H1 (cell line): ENCODE results near the gene CYTH1. TPM values are rescaled to one million over a fixed set of nuclear protein-coding genes. Genes with fewer than 3 reads are reported as not detected.

Experiments
- CTCF ChIA-PET: fragments of 300-600 bp; sonication (Branson Sonifier 250); formaldehyde crosslinking; loops from one replicate; lab custom pipeline; 2021; ENCODE audit not compliant: partially characterized antibody; lab: Charles Lee
- POLR2A ChIA-PET: fragments of 300-600 bp; sonication (Branson Sonifier 250); formaldehyde crosslinking; loops from one replicate; lab custom pipeline; 2021; ENCODE audit warnings: inconsistent platforms; ENCODE audit not compliant: partially characterized antibody; lab: Charles Lee
- DNase-seq, 2 experiments: peaks; one replicate each; pipeline versions ENCODE4 v3.0.0 to v3.0.0-alpha.2; 2010 to 2022; ENCODE audit warnings: low spot score in 2 of 2, low read depth in 1 of 2, mixed read lengths in 1 of 2
- FAIRE-seq: peaks from 2 replicates; lab custom pipeline; 2011; peaks lifted over from hg19 to GRCh38; lab: Jason Lieb, UNC
- H2AFZ ChIP-seq: 2 replicates; pipeline ENCODE4 v1.8.1; 2012; ENCODE audit warnings: low read length, inconsistent platforms
- H2AK5ac ChIP-seq: 2 replicates; pipeline ENCODE4 v1.6.1; 2013; ENCODE audit warnings: low read depth, low read length
- H2BK120ac ChIP-seq: replicated peaks from 2 replicates; pipeline ENCODE3; 2013; ENCODE audit warnings: low read depth, low read length, inconsistent platforms
- H2BK12ac ChIP-seq: 2 replicates; pipeline ENCODE4 v1.6.1; 2013; ENCODE audit warnings: low read depth, low read length
- H2BK15ac ChIP-seq: 2 replicates; pipeline ENCODE4 v1.6.1; 2013; ENCODE audit warnings: low read length
- H2BK20ac ChIP-seq: 2 replicates; pipeline ENCODE4 v1.6.1; 2013; ENCODE audit warnings: low read length
- H2BK5ac ChIP-seq: 2 replicates; pipeline ENCODE4 v1.6.1; 2013; ENCODE audit warnings: low read depth, low read length
- H3K14ac ChIP-seq: 2 replicates; pipeline ENCODE4 v1.6.1; 2013; ENCODE audit warnings: inconsistent platforms; ENCODE audit not compliant: insufficient read length
- H3K18ac ChIP-seq: 2 replicates; pipeline ENCODE4 v1.6.1; 2013; ENCODE audit warnings: low read length; ENCODE audit errors: extremely low read depth
- H3K23ac ChIP-seq: 2 replicates; pipeline ENCODE4 v1.6.1; 2013; ENCODE audit warnings: inconsistent platforms; ENCODE audit not compliant: insufficient read length
- H3K23me2 ChIP-seq: 2 replicates; pipeline ENCODE4 v1.6.1; 2013; ENCODE audit warnings: low read depth, low read length
- H3K27ac ChIP-seq: 2 replicates; pipeline ENCODE4 v1.6.1; 2011; ENCODE audit warnings: low read depth, low read length, inconsistent platforms
- H3K27me3 ChIP-seq, 4 experiments: replicated peaks in 1 of 4; 1 replicate in 1 of 4; 2 replicates in 3 of 4; pipeline versions ENCODE4 v1.6.1 to v1.8.1; 2011 to 2013; ENCODE audit warnings: low read length in 3 of 4, mild to moderate bottlenecking in 3 of 4, inconsistent platforms in 2 of 4, mixed read lengths in 2 of 4, moderate library complexity in 1 of 4; ENCODE audit not compliant: control insufficient read depth in 3 of 4, insufficient read depth in 3 of 4; ENCODE audit errors: extremely low read depth in 1 of 4
- H3K36me3 ChIP-seq, 4 experiments: 2 replicates each; pipeline versions ENCODE4 v1.6.1 to v1.8.1; 2011 to 2013; ENCODE audit warnings: mild to moderate bottlenecking in 4 of 4, low read length in 3 of 4, moderate library complexity in 2 of 4, control low read depth in 1 of 4, inconsistent platforms in 1 of 4; ENCODE audit not compliant: insufficient read depth in 4 of 4, control insufficient read depth in 2 of 4
- H3K4ac ChIP-seq: replicated peaks from 2 replicates; pipeline ENCODE3; 2013; ENCODE audit warnings: low read length, low read depth, mixed read lengths, inconsistent platforms; ENCODE audit not compliant: insufficient read length
- H3K4me1 ChIP-seq, 4 experiments: replicated peaks in 1 of 4; 1 replicate in 1 of 4; 2 replicates in 3 of 4; pipeline versions ENCODE4 v1.6.1 to v1.8.1; 2011 to 2013; ENCODE audit warnings: low read length in 3 of 4, inconsistent platforms in 2 of 4, mixed read lengths in 1 of 4; ENCODE audit not compliant: insufficient read depth in 4 of 4, control insufficient read depth in 3 of 4
- H3K4me2 ChIP-seq, 2 experiments: 2 replicates each; pipeline versions ENCODE4 v1.6.1 to v1.8.1; 2011 to 2013; ENCODE audit warnings: low read depth in 2 of 2, low read length in 2 of 2, control low read depth in 1 of 2, inconsistent platforms in 1 of 2, mild to moderate bottlenecking in 1 of 2; ENCODE audit not compliant: insufficient read depth in 1 of 2
- H3K4me3 ChIP-seq, 4 experiments: fragments of 200-600, 300-600 bp in 1 of 4; sonication (generic), shearing (Covaris generic), sonication (Bioruptor Twin) in 1 of 4; 2 replicates each; pipeline versions ENCODE4 v1.5.1 to v1.8.1; 2011 to 2016; ENCODE audit warnings: low read length in 4 of 4, low read depth in 3 of 4, control low read depth in 2 of 4, inconsistent platforms in 2 of 4, mild to moderate bottlenecking in 2 of 4, mixed read lengths in 1 of 4, moderate library complexity in 1 of 4; ENCODE audit not compliant: insufficient read depth in 2 of 4; ENCODE audit errors: extremely low read depth in 1 of 4
- H3K56ac ChIP-seq: replicated peaks from 2 replicates; pipeline ENCODE3; 2013; ENCODE audit warnings: low read depth, mild to moderate bottlenecking, mixed read lengths, low read length, inconsistent platforms; ENCODE audit not compliant: insufficient read length
- H3K79me1 ChIP-seq: 2 replicates; pipeline ENCODE4 v1.6.1; 2013; ENCODE audit warnings: low read depth, low read length, control low read depth
- H3K79me2 ChIP-seq, 2 experiments: 2 replicates each; pipeline versions ENCODE4 v1.6.1 to v1.8.1; 2012 to 2013; ENCODE audit warnings: low read length in 2 of 2, mild to moderate bottlenecking in 2 of 2, inconsistent platforms in 1 of 2; ENCODE audit not compliant: insufficient read depth in 2 of 2, control insufficient read depth in 1 of 2
- H3K9ac ChIP-seq, 4 experiments: replicated peaks in 1 of 4; 1 replicate in 1 of 4; 2 replicates in 3 of 4; pipeline versions ENCODE4 v1.6.1 to v1.8.1; 2011 to 2013; ENCODE audit warnings: low read depth in 3 of 4, low read length in 3 of 4, control low read depth in 2 of 4, mild to moderate bottlenecking in 2 of 4, moderate library complexity in 2 of 4, inconsistent platforms in 1 of 4; ENCODE audit errors: extremely low read depth in 1 of 4
- H3K9me3 ChIP-seq, 2 experiments: 2 replicates each; pipeline versions ENCODE4 v1.6.1 to v1.8.1; 2012 to 2013; ENCODE audit warnings: mild to moderate bottlenecking in 2 of 2, moderate library complexity in 2 of 2, control low read depth in 1 of 2, inconsistent platforms in 1 of 2, low read depth in 1 of 2, low read length in 1 of 2, mixed read lengths in 1 of 2; ENCODE audit not compliant: insufficient read depth in 2 of 2
- H4K20me1 ChIP-seq, 2 experiments: replicated peaks in 1 of 2; 2 replicates each; pipeline versions ENCODE3 to v1.8.1; 2011 to 2013; ENCODE audit warnings: inconsistent platforms in 2 of 2, low read length in 2 of 2, mild to moderate bottlenecking in 1 of 2; ENCODE audit not compliant: insufficient read depth in 2 of 2, control insufficient read depth in 1 of 2
- H4K5ac ChIP-seq: 2 replicates; pipeline ENCODE4 v1.6.1; 2013; ENCODE audit warnings: low read length, low read depth, mixed read lengths, inconsistent platforms; ENCODE audit not compliant: insufficient read length
- H4K8ac ChIP-seq: 2 replicates; pipeline ENCODE4 v1.8.0; 2013; ENCODE audit warnings: mild to moderate bottlenecking, moderate library complexity, low read length, inconsistent platforms; ENCODE audit not compliant: insufficient read depth; ENCODE audit errors: extremely low read depth
- H4K91ac ChIP-seq: replicated peaks from 2 replicates; pipeline ENCODE3; 2013; ENCODE audit warnings: low read length, mixed read lengths, inconsistent platforms; ENCODE audit not compliant: insufficient read length
- CBX5 ChIP-seq: fragments of 300-800, 300-1000 bp; sonication (generic); IDR thresholded peaks from 2 replicates; pipeline ENCODE4 v1.7.1; 2016; ENCODE audit warnings: antibody characterized with exemption, low read length, low read depth
- CEBPB ChIP-seq: IDR thresholded peaks from 2 replicates; pipeline ENCODE4 v1.6.1; 2012; ENCODE audit warnings: low read depth, low read length
- JUND ChIP-seq: IDR thresholded peaks from 2 replicates; pipeline ENCODE4 v1.6.1; 2011; ENCODE audit warnings: mild to moderate bottlenecking, improper control_type of control experiment, low read length
- KDM5A ChIP-seq: fragments of 200-600 bp; IDR thresholded peaks from 2 replicates; pipeline ENCODE4 v1.7.1; 2012; ENCODE audit warnings: mild to moderate bottlenecking, low read length, inconsistent platforms, mixed read lengths
- PHF8 ChIP-seq: fragments of 200-600 bp; sonication (generic); conservative IDR thresholded peaks from 2 replicates; pipeline ENCODE4 v1.7.1; 2012; ENCODE audit warnings: low read depth, mild to moderate bottlenecking, inconsistent platforms, low read length, moderate library complexity
- SIRT6 ChIP-seq: IDR thresholded peaks from one replicate; pipeline ENCODE4 v1.7.1; 2012; ENCODE audit warnings: low read length, inconsistent platforms
- SUZ12 ChIP-seq: fragments of 200-600 bp; sonication (generic); IDR thresholded peaks from 2 replicates; pipeline ENCODE4 v1.6.1; 2012; ENCODE audit warnings: mild to moderate bottlenecking, inconsistent platforms, low read length, moderate library complexity, mixed read lengths
- WGBS, 2 experiments: shearing (Covaris generic) in 1 of 2; methylation state at CpG; one replicate each; pipeline versions ENCODE4 v1.1.6 to v1.1.7; 2013 to 2015; ENCODE audit warnings: low lambda C conversion rate in 2 of 2, mixed read lengths in 2 of 2, inconsistent platforms in 1 of 2, low coverage in 1 of 2, missing lambda C conversion rate in 1 of 2; ENCODE audit not compliant: insufficient replicate concordance in 2 of 2, insufficient coverage in 1 of 2, insufficient read length in 1 of 2; ENCODE audit errors: extremely low coverage in 1 of 2, missing lambda C conversion rate in 1 of 2; 5-methylcytosine and 5-hydroxymethylcytosine counted together
- polyA plus RNA-seq, 7 experiments: library from polyadenylated mRNA; depleted of rRNA in 3 of 7; stranded (reverse) in 5 of 7; unstranded in 2 of 7; fragments of >200 nt in 5 of 7; fragments of 200-250 nt in 2 of 7; gene quantifications; 1 replicate in 5 of 7; 2 replicates in 1 of 7; 4 replicates in 1 of 7; pipeline versions ENCODE4 v1.2.1 to v1.2.3, GENCODE V29; 2011 to 2013; ENCODE audit warnings: missing spikeins in 2 of 7, mixed read lengths in 2 of 7
- total RNA-seq: library from RNA; stranded (reverse); fragmentation: NEBNext Ultra II Directional; extraction: Animal tissue kit (Norgen Biotek cat#: 25700); gene quantifications from 2 replicates; pipeline ENCODE4 v1.2.1, GENCODE V29; 2021

The CYTH1 gene
- total and polyA plus RNA-seq, 2 of the 8 experiments (the other 6 are each of a cell fraction or from before 2014, with no cell fraction given) = 12.8 to 14.8 TPM

GRCh38 chr17:78748730-78749317, 33.2 kb downstream of the CYTH1 start:
- POLR2A ChIA-PET = no interaction called here
- FAIRE-seq (no peak), DNase-seq (no peak)
- TF ChIP-seq SUZ12 = no peak
- no peak for TF ChIP-seq SIRT6
- TF ChIP-seq PHF8 = no peak
- no peak for TF ChIP-seq JUND
- no peak for TF ChIP-seq CBX5
- TF ChIP-seq KDM5A = no peak
- no peak for TF ChIP-seq CEBPB

More at GRCh38 chr17:78748730-78749317, 33.2 kb downstream of the CYTH1 start:
- no peaks in the 10 kb centered on the region for H3K27me3 ChIP-seq
- no peaks in the 10 kb centered on the region for H3K9me3 ChIP-seq
- H4K5ac ChIP-seq = no peak overlapping the region
- H4K8ac ChIP-seq = no peak overlapping the region
- no peak overlapping the region for H2BK5ac ChIP-seq
- H3K79me1 ChIP-seq = no peaks in the 10 kb centered on the region; the same call in 1 of the 2 replicates
- 0 out of 2 replicates have a peak overlapping the region, but pooled peaks have one; percentile 11 for H2BK12ac ChIP-seq
- no peak overlapping the region for H3K4ac ChIP-seq
- no peak overlapping the region for H3K23ac ChIP-seq
- no peak overlapping the region for H3K56ac ChIP-seq
- no peak overlapping the region for H3K4me3 ChIP-seq
- peaks cover 0 to 4% of the 10 kb centered on the region in 2 experiments; a peak in 1 of 4 replicates for H3K79me2 ChIP-seq
- H3K18ac ChIP-seq = no peak overlapping the region
- H2AFZ ChIP-seq = no peak overlapping the region
- H3K4me2 ChIP-seq = no peak overlapping the region
- H4K91ac ChIP-seq = no peak overlapping the region
- WGBS, 2 experiments = 92% methylated on average over 8 of the region's 8 CpGs; no CpG with 5 or more reads in 1 of the 2 experiments
- no peaks in the 10 kb centered on the region for H3K36me3 ChIP-seq
- H2AK5ac ChIP-seq = no peak overlapping the region
- H2BK120ac ChIP-seq = no peak overlapping the region
- no peaks in the 10 kb centered on the region for H3K23me2 ChIP-seq
- no peak overlapping the region for H3K14ac ChIP-seq
- no peak overlapping the region for H2BK20ac ChIP-seq
- H3K27ac ChIP-seq = no peak overlapping the region
- H4K20me1 ChIP-seq = peaks cover 0 to 4% of the 10 kb centered on the region in 2 experiments
- H3K4me1 ChIP-seq = peaks cover 0 to 8% (median 0%) of the 10 kb centered on the region in 4 experiments; a peak in 1 of 7 replicates
- H2BK15ac ChIP-seq = no peak overlapping the region
- no peak overlapping the region for H3K9ac ChIP-seq
- CTCF ChIA-PET = interaction anchor here (1.0 to 1.3 kb wide), 3 partner anchors 13 to 112 kb away, joined by 3 read pairs; no protein-coding TSS in a partner anchor
